Renal cortical epithelial cell (primary cell): ENCODE results near the gene DNAJC11. TPM values are rescaled to one million over a fixed set of nuclear protein-coding genes. Genes with fewer than 3 reads are reported as not detected.
A peak's percentile ranks its signal among the peaks of the same experiment; 100 is the strongest.
"Not testable (repeated sequence)": the region's sequence is repeated elsewhere in the genome, so short reads cannot be mapped to it uniquely, and the experiment has no call there.

Source experiments
- DNase-seq: peaks from one replicate; pipeline ENCODE4 v3.0.0-alpha.2; 2011; ENCODE audit warnings: low read depth
- total RNA-seq: library from RNA; depleted of rRNA; stranded (reverse); fragments of >200 nt; gene quantifications from 2 replicates; pipeline ENCODE4 v1.2.3, GENCODE V29; 2014

Gene DNAJC11
- total RNA-seq: 39.9 and 99.0 TPM in 2 replicates

GRCh38 chr1:6701437-6702153, at the start of gene DNAJC11:
Gene DNAJC11 (minus strand): TSS chr1:6701816. CDS start chr1:6701800, 16 bp downstream.
- DNase-seq: peak; percentile 73

GRCh38 chr1:6750490-6750889, 48.9 kb upstream of the DNAJC11 start:
- no peak for DNase-seq

- no peak for DNase-seq
Observed at GRCh38 chr1:6747674-6748073, 46.1 kb upstream of the DNAJC11 start.

GRCh38 chr1:6745073-6745472, 43.5 kb upstream of the DNAJC11 start:
- DNase-seq: no peak

- peak; percentile 57 for DNase-seq
Observed at GRCh38 chr1:6743189-6744101, 41.8 kb upstream of the DNAJC11 start.

GRCh38 chr1:6742676-6743188, 41.1 kb upstream of the DNAJC11 start:
- DNase-seq: not testable (repeated sequence)

- no peak for DNase-seq
Observed at GRCh38 chr1:6738987-6739676, 37.5 kb upstream of the DNAJC11 start.

GRCh38 chr1:6732942-6733341, 31.3 kb upstream of the DNAJC11 start:
- DNase-seq: no peak

GRCh38 chr1:6731905-6732304, 30.3 kb upstream of the DNAJC11 start:
- no peak for DNase-seq

- no peak for DNase-seq
Observed at GRCh38 chr1:6730880-6731279, 29.3 kb upstream of the DNAJC11 start.

GRCh38 chr1:6730473-6730872, 28.9 kb upstream of the DNAJC11 start:
- DNase-seq: no peak

GRCh38 chr1:6727535-6727934, 25.9 kb upstream of the DNAJC11 start:
- peak; percentile 50 for DNase-seq

GRCh38 chr1:6726253-6726652, 24.6 kb upstream of the DNAJC11 start:
- DNase-seq: no peak

GRCh38 chr1:6724517-6725141, 23.0 kb upstream of the DNAJC11 start:
- DNase-seq: peak; percentile 79

GRCh38 chr1:6723621-6724428, 22.2 kb upstream of the DNAJC11 start:
- peak; percentile 14 for DNase-seq

GRCh38 chr1:6711174-6711573, 9.6 kb upstream of the DNAJC11 start:
- DNase-seq: no peak

- DNase-seq: no peak
Observed at GRCh38 chr1:6704746-6705145, 3.1 kb upstream of the DNAJC11 start.

- no peak for DNase-seq
Observed at GRCh38 chr1:6703016-6703415, 1.4 kb upstream of the DNAJC11 start.

GRCh38 chr1:6700853-6701436, 671 bp downstream of the DNAJC11 start:
- DNase-seq: no peak

- not testable (repeated sequence) for DNase-seq
Observed at GRCh38 chr1:6699915-6700314, 1.7 kb downstream of the DNAJC11 start.
